ENCODE measurements around the gene RAPGEF3. TPM values are rescaled to one million over a fixed set of nuclear protein-coding genes. Genes with fewer than 3 reads are reported as not detected.

RAPGEF3 gene
- 1 to 10 TPM; 2.1 to 2.5 TPM for total RNA-seq

DNA sequence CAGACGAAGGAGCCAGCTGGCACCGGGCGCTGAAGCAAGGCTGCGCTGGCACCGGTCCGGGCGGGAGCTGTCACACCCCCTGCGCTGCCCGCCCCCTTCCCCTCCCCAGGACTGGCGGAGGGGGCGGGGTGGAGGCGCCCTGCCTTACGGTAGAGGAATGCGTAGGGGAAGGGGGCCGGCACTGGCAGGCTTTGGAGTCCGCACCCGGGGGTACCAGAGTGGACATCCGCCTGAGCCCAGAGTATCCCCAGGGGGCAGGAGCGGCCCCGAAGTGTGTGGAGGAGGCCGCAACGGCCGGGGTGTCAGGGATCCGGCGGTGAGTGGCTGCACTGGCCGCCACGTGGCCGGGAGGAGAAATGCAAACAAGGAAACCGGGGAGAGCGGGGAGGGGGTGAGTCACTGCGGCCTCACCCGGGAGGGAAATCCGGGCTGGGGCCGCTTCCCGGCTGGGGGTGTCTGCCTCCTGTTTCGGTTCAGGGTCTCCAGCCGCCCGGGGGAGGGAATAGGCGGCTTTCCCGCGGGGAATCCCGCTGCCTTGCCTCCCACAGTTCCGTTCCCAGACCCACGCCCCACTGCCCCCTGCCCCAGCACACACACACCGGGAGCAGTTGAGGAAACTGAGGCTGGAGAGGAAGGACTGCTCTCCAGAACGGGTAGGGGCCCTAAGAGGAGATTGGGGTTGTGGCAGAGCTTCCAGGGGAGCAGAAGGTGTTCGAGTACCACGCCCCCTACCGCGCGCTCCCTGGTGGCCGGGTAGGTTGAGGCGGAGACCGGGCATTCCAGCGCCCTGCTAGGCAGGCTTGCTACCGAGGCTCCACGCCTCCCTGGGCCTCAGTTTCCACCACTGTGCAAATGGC lies at the start of gene RAPGEF3:
Gene RAPGEF3 (minus strand): TSS at position 47 of the 857 bp plus-strand sequence. CDS start 324 bp downstream, outside the sequence.
- H3K27ac Mint-ChIP-seq, result no peak within 1 kb of the TSS
- peak within 1 kb of the TSS; percentile 68 for H3K4me3 Mint-ChIP-seq
- H3K4me1 Mint-ChIP-seq (ENCODE audit: low read depth), result peaks cover 46% of the 10 kb centered on the region
- H3K27me3 Mint-ChIP-seq, result no peaks in the 10 kb centered on the region
- CTCF ChIA-PET, result interaction anchor here (0.9 to 14.4 kb wide), 13 partner anchors 9 to 127 kb away, joined by 3 to 361 read pairs (median 6); partner anchors contain the start of genes RPAP3 and SLC48A1
- intact Hi-C loops (cut with micrococcal nuclease), result loop anchor here (5.0 kb wide), 1 partner anchor 78 kb away; no protein-coding TSS in a partner anchor
- H3K36me3 Mint-ChIP-seq, result no peaks in the 10 kb centered on the region
- POLR2A ChIA-PET, result interaction anchor here (1.0 to 1.1 kb wide), 2 partner anchors 18 to 74 kb away, joined by 3 to 4 read pairs; no protein-coding TSS in a partner anchor
- H3K9me3 Mint-ChIP-seq, result no peaks in the 10 kb centered on the region
- DNase-seq, result peak; percentile 86

- Mint-ChIP-seq H3K4me3 (peak overlapping the region; percentile 73), H3K27ac (peak overlapping the region; percentile 99), H3K27me3 (no peaks in the 10 kb centered on the region), H3K4me1 (ENCODE audit: low read depth) (peaks cover 92% of the 10 kb centered on the region), H3K36me3 (peaks cover 64% of the 10 kb centered on the region), H3K9me3 (no peaks in the 10 kb centered on the region)
- intact Hi-C loops (cut with micrococcal nuclease), result loop anchor here (1.0 to 2.0 kb wide), 6 partner anchors 24 to 909 kb away; partner anchors contain the start of genes CCNT1, RPAP3, SLC48A1 and VDR
- ChIA-PET CTCF (interaction anchor here (0.7 to 28.1 kb wide), 24 partner anchors 10 to 391 kb away, joined by 3 to 795 read pairs (median 6); partner anchors contain the start of genes HDAC7, RPAP3, SLC48A1 and TMEM106C), POLR2A (interaction anchor here (0.7 to 16.2 kb wide), 23 partner anchors 8 to 103 kb away, joined by 3 to 540 read pairs (median 4); partner anchors contain the start of genes HDAC7, RPAP3 and VDR)
- peak; percentile 95 for DNase-seq
Measured at GRCh38 chr12:47808050-47808449, 49.4 kb upstream of the RAPGEF3 start.

DNA sequence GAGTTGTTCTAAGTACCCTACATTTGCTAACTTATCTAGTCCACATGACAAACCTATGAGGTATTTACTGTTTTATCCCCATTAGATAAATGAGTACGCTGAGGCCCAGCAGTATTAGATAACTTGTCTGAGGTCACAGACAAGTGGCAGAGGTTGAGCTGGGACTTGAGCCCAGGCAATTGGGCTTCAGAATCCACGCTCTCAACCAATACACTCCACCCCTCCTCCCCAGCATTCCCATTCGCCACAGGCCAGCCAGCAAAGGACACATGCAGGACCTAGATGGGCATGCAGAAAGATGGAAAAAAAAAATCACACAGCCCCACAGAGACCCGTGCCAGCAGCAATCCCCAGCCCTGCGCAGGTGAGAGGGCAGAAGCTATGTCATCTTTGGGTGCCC lies 48.7 kb upstream of the RAPGEF3 start:
- H3K4me3 Mint-ChIP-seq, result peak overlapping the region; percentile 73
- CTCF ChIA-PET, result interaction anchor here (0.8 to 28.1 kb wide), 20 partner anchors 9 to 392 kb away, joined by 3 to 795 read pairs (median 7); partner anchors contain the start of genes HDAC7, RPAP3, SLC48A1 and TMEM106C
- no peaks in the 10 kb centered on the region for H3K9me3 Mint-ChIP-seq
- peaks cover 96% of the 10 kb centered on the region for H3K4me1 Mint-ChIP-seq (ENCODE audit: low read depth)
- intact Hi-C loops (cut with micrococcal nuclease), result no loop called here
- POLR2A ChIA-PET, result interaction anchor here (0.7 to 16.2 kb wide), 22 partner anchors 7 to 103 kb away, joined by 3 to 540 read pairs (median 4); partner anchors contain the start of genes HDAC7, RPAP3 and VDR
- DNase-seq, result no peak
- H3K36me3 Mint-ChIP-seq, result peaks cover 61% of the 10 kb centered on the region
- peak overlapping the region; percentile 99 for H3K27ac Mint-ChIP-seq
- no peaks in the 10 kb centered on the region for H3K27me3 Mint-ChIP-seq

- Mint-ChIP-seq H3K4me1 (ENCODE audit: low read depth) (peaks cover 93% of the 10 kb centered on the region), H3K36me3 (peaks cover 53% of the 10 kb centered on the region), H3K27ac (peak overlapping the region; percentile 99), H3K9me3 (no peaks in the 10 kb centered on the region), H3K27me3 (no peaks in the 10 kb centered on the region), H3K4me3 (no peak overlapping the region)
- CTCF ChIA-PET, result interaction anchor here (1.2 to 28.1 kb wide), 5 partner anchors 12 to 63 kb away, joined by 3 to 795 read pairs (median 7); no protein-coding TSS in a partner anchor
- no peak for DNase-seq
- POLR2A ChIA-PET, result interaction anchor here (1.5 to 1.7 kb wide), 2 partner anchors 27 to 28 kb away, joined by 4 read pairs; no protein-coding TSS in a partner anchor
- intact Hi-C loops (cut with micrococcal nuclease), result no loop called here
Measured at GRCh38 chr12:47805417-47805816, 46.7 kb upstream of the RAPGEF3 start.

DNA sequence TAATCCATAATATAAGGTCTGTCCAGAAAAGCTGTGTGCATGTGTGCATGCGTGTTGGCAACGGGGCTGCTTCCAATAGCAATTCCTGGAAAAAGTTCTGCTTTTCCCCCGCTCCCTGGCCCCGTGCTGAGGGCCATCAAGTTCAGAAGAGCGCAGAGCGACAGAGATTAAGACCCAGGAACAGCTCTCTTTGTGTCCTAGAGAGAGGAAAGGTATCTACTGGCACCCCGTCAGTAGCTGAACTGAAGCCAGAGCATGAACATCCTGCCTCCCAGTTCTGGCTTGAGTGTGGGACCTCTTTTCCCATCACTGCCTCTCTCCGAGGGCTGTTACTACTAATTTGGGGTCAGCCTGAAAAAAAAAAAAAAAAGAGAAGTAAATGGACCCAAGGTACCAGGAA lies 45.5 kb upstream of the RAPGEF3 start:
- Mint-ChIP-seq H3K4me3 (no peak overlapping the region), H3K4me1 (ENCODE audit: low read depth) (peaks cover 85% of the 10 kb centered on the region), H3K9me3 (no peaks in the 10 kb centered on the region), H3K36me3 (peaks cover 51% of the 10 kb centered on the region), H3K27ac (peak overlapping the region; percentile 99), H3K27me3 (no peaks in the 10 kb centered on the region)
- ChIA-PET CTCF (interaction anchor here (0.8 to 28.1 kb wide), 6 partner anchors 8 to 62 kb away, joined by 3 to 795 read pairs (median 6); no protein-coding TSS in a partner anchor), POLR2A (interaction anchor here (0.7 to 1.5 kb wide), 5 partner anchors 10 to 142 kb away, joined by 3 to 5 read pairs (median 3); no protein-coding TSS in a partner anchor)
- DNase-seq, result no peak
- intact Hi-C loops (cut with micrococcal nuclease), result no loop called here

DNA sequence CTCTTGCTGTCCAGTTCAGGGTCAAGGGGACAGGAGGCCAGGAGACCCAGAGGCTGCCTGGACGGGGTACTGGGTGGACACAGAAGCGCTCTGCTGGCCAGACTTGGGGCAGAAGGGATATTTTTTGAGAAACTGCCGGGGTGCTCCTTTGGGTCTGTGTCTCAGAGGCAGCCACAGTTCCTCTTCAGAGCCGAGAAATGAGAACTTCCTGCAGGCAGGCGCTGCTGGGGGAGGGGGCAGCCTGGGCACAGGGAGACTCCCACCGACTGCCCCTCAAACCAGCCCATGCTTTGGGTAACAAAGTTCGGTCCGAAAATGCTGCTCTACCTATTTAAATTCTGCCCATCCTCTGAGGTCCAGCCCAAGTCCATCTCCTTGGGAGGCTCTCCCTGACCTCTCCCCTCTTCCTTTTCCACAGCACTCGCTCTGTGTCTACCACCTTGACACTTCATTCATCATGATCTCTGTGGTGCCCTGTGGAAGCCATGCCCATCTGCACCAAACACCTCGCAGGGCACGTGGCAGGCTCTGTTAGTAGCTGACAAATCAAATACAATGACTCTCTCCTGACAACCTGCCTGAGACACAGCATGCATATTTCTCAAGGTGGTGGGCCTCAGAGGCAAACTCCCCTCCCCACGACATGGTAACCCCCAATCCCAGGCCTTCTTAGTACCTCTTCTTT lies 44.7 kb upstream of the RAPGEF3 start:
- no peaks in the 10 kb centered on the region for H3K27me3 Mint-ChIP-seq
- ChIA-PET CTCF (interaction anchor here (0.8 to 28.1 kb wide), 4 partner anchors 9 to 61 kb away, joined by 3 to 795 read pairs (median 28); no protein-coding TSS in a partner anchor), POLR2A (interaction anchor here (0.7 to 1.1 kb wide), 3 partner anchors 9 to 15 kb away, joined by 3 to 5 read pairs (median 3); no protein-coding TSS in a partner anchor)
- H3K4me1 Mint-ChIP-seq (ENCODE audit: low read depth), result peaks cover 76% of the 10 kb centered on the region
- peak overlapping the region; percentile 99 for H3K27ac Mint-ChIP-seq
- DNase-seq, result peak; percentile 40
- H3K36me3 Mint-ChIP-seq, result peaks cover 53% of the 10 kb centered on the region
- peak overlapping the region; percentile 25 for H3K4me3 Mint-ChIP-seq
- intact Hi-C loops (cut with micrococcal nuclease), result no loop called here
- no peaks in the 10 kb centered on the region for H3K9me3 Mint-ChIP-seq

DNA sequence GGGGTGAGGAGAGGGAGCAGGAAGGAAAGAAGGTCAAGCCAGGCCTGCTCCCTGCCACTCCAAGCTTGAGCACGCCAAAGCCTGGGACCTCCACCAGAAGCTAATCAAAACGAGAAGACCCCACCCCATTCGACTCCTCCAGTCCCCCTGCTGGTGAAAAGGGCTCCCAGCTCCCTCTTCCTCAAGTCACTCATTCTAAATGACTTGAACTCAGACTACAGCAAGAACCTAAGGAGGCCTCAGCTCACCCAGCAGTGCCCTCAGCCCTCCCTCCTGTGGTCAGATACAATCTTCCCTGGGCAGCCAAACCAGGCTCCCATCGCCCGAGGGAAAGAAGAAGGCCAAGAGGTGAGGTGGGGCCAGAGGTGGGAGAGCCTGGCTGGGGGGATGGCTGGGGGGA lies 43.6 kb upstream of the RAPGEF3 start:
- CTCF ChIA-PET, result interaction anchor here (1.1 to 28.1 kb wide), 11 partner anchors 9 to 164 kb away, joined by 3 to 795 read pairs (median 6); no protein-coding TSS in a partner anchor
- Mint-ChIP-seq H3K9me3 (no peaks in the 10 kb centered on the region), H3K4me3 (no peak overlapping the region), H3K4me1 (ENCODE audit: low read depth) (peaks cover 66% of the 10 kb centered on the region), H3K27me3 (no peaks in the 10 kb centered on the region), H3K36me3 (peaks cover 52% of the 10 kb centered on the region), H3K27ac (peak overlapping the region; percentile 99)
- DNase-seq, result no peak
- POLR2A ChIA-PET, result interaction anchor here (0.9 to 1.9 kb wide), 5 partner anchors 11 to 36 kb away, joined by 3 to 13 read pairs (median 4); no protein-coding TSS in a partner anchor
- intact Hi-C loops (cut with micrococcal nuclease), result no loop called here

GRCh38 chr12:47801904-47802246 lies 43.2 kb upstream of the RAPGEF3 start:
- peaks cover 53% of the 10 kb centered on the region for H3K36me3 Mint-ChIP-seq
- H3K27me3 Mint-ChIP-seq, result no peaks in the 10 kb centered on the region
- intact Hi-C loops (cut with micrococcal nuclease), result no loop called here
- peaks cover 62% of the 10 kb centered on the region for H3K4me1 Mint-ChIP-seq (ENCODE audit: low read depth)
- peak overlapping the region; percentile 99 for H3K27ac Mint-ChIP-seq
- ChIA-PET POLR2A (interaction anchor here (0.9 to 1.9 kb wide), 5 partner anchors 12 to 36 kb away, joined by 3 to 13 read pairs (median 4); no protein-coding TSS in a partner anchor), CTCF (interaction anchor here (1.1 to 28.1 kb wide), 11 partner anchors 9 to 164 kb away, joined by 3 to 795 read pairs (median 6); no protein-coding TSS in a partner anchor)
- no peak for DNase-seq
- no peak overlapping the region for H3K4me3 Mint-ChIP-seq
- no peaks in the 10 kb centered on the region for H3K9me3 Mint-ChIP-seq

DNA sequence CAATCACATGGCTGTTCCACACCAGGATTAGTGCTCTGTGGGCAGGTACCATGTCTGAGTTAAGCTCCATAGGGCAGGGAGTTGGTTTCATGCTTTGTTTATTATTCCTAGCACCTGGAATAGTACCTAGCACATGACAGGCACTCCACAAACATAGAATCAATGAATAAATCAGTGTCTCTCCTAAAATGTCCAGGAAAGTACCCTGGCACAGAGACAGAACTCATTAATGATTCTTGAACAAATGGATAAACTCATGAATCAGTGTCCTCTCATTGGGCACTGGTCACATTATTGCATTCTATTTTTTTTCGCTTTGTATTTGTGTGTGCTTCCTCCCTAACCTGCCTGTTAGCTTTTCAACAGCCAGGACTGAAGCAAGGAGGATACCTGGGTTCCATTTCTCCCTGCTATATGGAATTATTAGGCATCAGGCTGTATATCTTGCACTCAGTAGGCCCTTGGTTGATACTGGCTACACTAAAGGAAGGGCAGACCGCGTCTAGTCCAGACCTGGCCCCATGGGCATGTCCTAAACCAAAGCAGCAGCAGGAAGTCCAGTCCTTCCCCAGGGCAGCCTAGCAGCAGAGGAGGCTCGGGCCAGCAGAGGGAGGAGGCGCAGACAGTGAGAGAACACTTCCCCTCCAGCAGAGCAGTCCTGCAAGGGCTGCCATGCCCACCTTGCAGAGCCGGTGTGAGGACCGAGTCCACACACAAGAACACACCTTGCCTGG lies 42.7 kb upstream of the RAPGEF3 start:
- Mint-ChIP-seq H3K4me3 (no peak overlapping the region), H3K4me1 (ENCODE audit: low read depth) (peaks cover 56% of the 10 kb centered on the region), H3K27ac (peak overlapping the region; percentile 99), H3K9me3 (no peaks in the 10 kb centered on the region), H3K27me3 (no peaks in the 10 kb centered on the region), H3K36me3 (peaks cover 49% of the 10 kb centered on the region)
- DNase-seq, result no peak
- ChIA-PET CTCF (interaction anchor here (1.1 to 28.1 kb wide), 11 partner anchors 10 to 165 kb away, joined by 3 to 795 read pairs (median 6); no protein-coding TSS in a partner anchor), POLR2A (interaction anchor here (1.0 to 1.9 kb wide), 4 partner anchors 12 to 37 kb away, joined by 3 to 13 read pairs (median 4); no protein-coding TSS in a partner anchor)
- intact Hi-C loops (cut with micrococcal nuclease), result no loop called here

- intact Hi-C loops (cut with micrococcal nuclease), result no loop called here
- no peaks in the 10 kb centered on the region for H3K27me3 Mint-ChIP-seq
- H3K9me3 Mint-ChIP-seq, result no peaks in the 10 kb centered on the region
- H3K4me1 Mint-ChIP-seq (ENCODE audit: low read depth), result peaks cover 49% of the 10 kb centered on the region
- POLR2A ChIA-PET, result interaction anchor here (0.9 to 1.9 kb wide), 2 partner anchors 8 to 33 kb away, joined by 4 to 13 read pairs; no protein-coding TSS in a partner anchor
- H3K4me3 Mint-ChIP-seq, result no peak overlapping the region
- H3K36me3 Mint-ChIP-seq, result peaks cover 44% of the 10 kb centered on the region
- peak overlapping the region; percentile 71 for H3K27ac Mint-ChIP-seq
- CTCF ChIA-PET, result interaction anchor here (1.3 to 28.1 kb wide), 3 partner anchors 31 to 35 kb away, joined by 3 to 795 read pairs (median 5); no protein-coding TSS in a partner anchor
- DNase-seq, result no peak
Measured at GRCh38 chr12:47800582-47800981, 41.9 kb upstream of the RAPGEF3 start.

Measured in activated CD4-positive, alpha-beta memory T cell treated with anti-CD3 and anti-CD28 coated beads for 36 hours (primary cell).